H1 (cell line): ENCODE data around the gene CDH8. TPM values are rescaled to one million over a fixed set of nuclear protein-coding genes. Genes with fewer than 3 reads are reported as not detected.

Experiments
- CTCF ChIA-PET: fragments of 300-600 bp; sonication (Branson Sonifier 250); formaldehyde crosslinking; loops from one replicate; lab custom pipeline; 2021; ENCODE audit not compliant: partially characterized antibody; lab: Charles Lee
- POLR2A ChIA-PET: fragments of 300-600 bp; sonication (Branson Sonifier 250); formaldehyde crosslinking; loops from one replicate; lab custom pipeline; 2021; ENCODE audit warnings: inconsistent platforms; ENCODE audit not compliant: partially characterized antibody; lab: Charles Lee
- DNase-seq, 2 experiments: peaks; one replicate each; pipeline versions ENCODE4 v3.0.0 to v3.0.0-alpha.2; 2010 to 2022; ENCODE audit warnings: low spot score in 2 of 2, low read depth in 1 of 2, mixed read lengths in 1 of 2
- FAIRE-seq: peaks from 2 replicates; lab custom pipeline; 2011; peaks lifted over from hg19 to GRCh38; lab: Jason Lieb, UNC
- H2AFZ ChIP-seq: 2 replicates; pipeline ENCODE4 v1.8.1; 2012; ENCODE audit warnings: low read length, inconsistent platforms
- H2AK5ac ChIP-seq: 2 replicates; pipeline ENCODE4 v1.6.1; 2013; ENCODE audit warnings: low read depth, low read length
- H2BK120ac ChIP-seq: replicated peaks from 2 replicates; pipeline ENCODE3; 2013; ENCODE audit warnings: low read depth, low read length, inconsistent platforms
- H2BK12ac ChIP-seq: 2 replicates; pipeline ENCODE4 v1.6.1; 2013; ENCODE audit warnings: low read depth, low read length
- H2BK15ac ChIP-seq: 2 replicates; pipeline ENCODE4 v1.6.1; 2013; ENCODE audit warnings: low read length
- H2BK20ac ChIP-seq: 2 replicates; pipeline ENCODE4 v1.6.1; 2013; ENCODE audit warnings: low read length
- H2BK5ac ChIP-seq: 2 replicates; pipeline ENCODE4 v1.6.1; 2013; ENCODE audit warnings: low read depth, low read length
- H3K14ac ChIP-seq: 2 replicates; pipeline ENCODE4 v1.6.1; 2013; ENCODE audit warnings: inconsistent platforms; ENCODE audit not compliant: insufficient read length
- H3K18ac ChIP-seq: 2 replicates; pipeline ENCODE4 v1.6.1; 2013; ENCODE audit warnings: low read length; ENCODE audit errors: extremely low read depth
- H3K23ac ChIP-seq: 2 replicates; pipeline ENCODE4 v1.6.1; 2013; ENCODE audit warnings: inconsistent platforms; ENCODE audit not compliant: insufficient read length
- H3K23me2 ChIP-seq: 2 replicates; pipeline ENCODE4 v1.6.1; 2013; ENCODE audit warnings: low read depth, low read length
- H3K27ac ChIP-seq: 2 replicates; pipeline ENCODE4 v1.6.1; 2011; ENCODE audit warnings: low read depth, low read length, inconsistent platforms
- H3K27me3 ChIP-seq, 4 experiments: replicated peaks in 1 of 4; 1 replicate in 1 of 4; 2 replicates in 3 of 4; pipeline versions ENCODE4 v1.6.1 to v1.8.1; 2011 to 2013; ENCODE audit warnings: low read length in 3 of 4, mild to moderate bottlenecking in 3 of 4, inconsistent platforms in 2 of 4, mixed read lengths in 2 of 4, moderate library complexity in 1 of 4; ENCODE audit not compliant: control insufficient read depth in 3 of 4, insufficient read depth in 3 of 4; ENCODE audit errors: extremely low read depth in 1 of 4
- H3K36me3 ChIP-seq, 4 experiments: 2 replicates each; pipeline versions ENCODE4 v1.6.1 to v1.8.1; 2011 to 2013; ENCODE audit warnings: mild to moderate bottlenecking in 4 of 4, low read length in 3 of 4, moderate library complexity in 2 of 4, control low read depth in 1 of 4, inconsistent platforms in 1 of 4; ENCODE audit not compliant: insufficient read depth in 4 of 4, control insufficient read depth in 2 of 4
- H3K4ac ChIP-seq: replicated peaks from 2 replicates; pipeline ENCODE3; 2013; ENCODE audit warnings: low read length, low read depth, mixed read lengths, inconsistent platforms; ENCODE audit not compliant: insufficient read length
- H3K4me1 ChIP-seq, 4 experiments: replicated peaks in 1 of 4; 1 replicate in 1 of 4; 2 replicates in 3 of 4; pipeline versions ENCODE4 v1.6.1 to v1.8.1; 2011 to 2013; ENCODE audit warnings: low read length in 3 of 4, inconsistent platforms in 2 of 4, mixed read lengths in 1 of 4; ENCODE audit not compliant: insufficient read depth in 4 of 4, control insufficient read depth in 3 of 4
- H3K4me2 ChIP-seq, 2 experiments: 2 replicates each; pipeline versions ENCODE4 v1.6.1 to v1.8.1; 2011 to 2013; ENCODE audit warnings: low read depth in 2 of 2, low read length in 2 of 2, control low read depth in 1 of 2, inconsistent platforms in 1 of 2, mild to moderate bottlenecking in 1 of 2; ENCODE audit not compliant: insufficient read depth in 1 of 2
- H3K4me3 ChIP-seq, 4 experiments: fragments of 200-600, 300-600 bp in 1 of 4; sonication (generic), shearing (Covaris generic), sonication (Bioruptor Twin) in 1 of 4; 2 replicates each; pipeline versions ENCODE4 v1.5.1 to v1.8.1; 2011 to 2016; ENCODE audit warnings: low read length in 4 of 4, low read depth in 3 of 4, control low read depth in 2 of 4, inconsistent platforms in 2 of 4, mild to moderate bottlenecking in 2 of 4, mixed read lengths in 1 of 4, moderate library complexity in 1 of 4; ENCODE audit not compliant: insufficient read depth in 2 of 4; ENCODE audit errors: extremely low read depth in 1 of 4
- H3K56ac ChIP-seq: replicated peaks from 2 replicates; pipeline ENCODE3; 2013; ENCODE audit warnings: low read depth, mild to moderate bottlenecking, mixed read lengths, low read length, inconsistent platforms; ENCODE audit not compliant: insufficient read length
- H3K79me1 ChIP-seq: 2 replicates; pipeline ENCODE4 v1.6.1; 2013; ENCODE audit warnings: low read depth, low read length, control low read depth
- H3K79me2 ChIP-seq, 2 experiments: 2 replicates each; pipeline versions ENCODE4 v1.6.1 to v1.8.1; 2012 to 2013; ENCODE audit warnings: low read length in 2 of 2, mild to moderate bottlenecking in 2 of 2, inconsistent platforms in 1 of 2; ENCODE audit not compliant: insufficient read depth in 2 of 2, control insufficient read depth in 1 of 2
- H3K9ac ChIP-seq, 4 experiments: replicated peaks in 1 of 4; 1 replicate in 1 of 4; 2 replicates in 3 of 4; pipeline versions ENCODE4 v1.6.1 to v1.8.1; 2011 to 2013; ENCODE audit warnings: low read depth in 3 of 4, low read length in 3 of 4, control low read depth in 2 of 4, mild to moderate bottlenecking in 2 of 4, moderate library complexity in 2 of 4, inconsistent platforms in 1 of 4; ENCODE audit errors: extremely low read depth in 1 of 4
- H3K9me3 ChIP-seq, 2 experiments: 2 replicates each; pipeline versions ENCODE4 v1.6.1 to v1.8.1; 2012 to 2013; ENCODE audit warnings: mild to moderate bottlenecking in 2 of 2, moderate library complexity in 2 of 2, control low read depth in 1 of 2, inconsistent platforms in 1 of 2, low read depth in 1 of 2, low read length in 1 of 2, mixed read lengths in 1 of 2; ENCODE audit not compliant: insufficient read depth in 2 of 2
- H4K20me1 ChIP-seq, 2 experiments: replicated peaks in 1 of 2; 2 replicates each; pipeline versions ENCODE3 to v1.8.1; 2011 to 2013; ENCODE audit warnings: inconsistent platforms in 2 of 2, low read length in 2 of 2, mild to moderate bottlenecking in 1 of 2; ENCODE audit not compliant: insufficient read depth in 2 of 2, control insufficient read depth in 1 of 2
- H4K5ac ChIP-seq: 2 replicates; pipeline ENCODE4 v1.6.1; 2013; ENCODE audit warnings: low read length, low read depth, mixed read lengths, inconsistent platforms; ENCODE audit not compliant: insufficient read length
- H4K8ac ChIP-seq: 2 replicates; pipeline ENCODE4 v1.8.0; 2013; ENCODE audit warnings: mild to moderate bottlenecking, moderate library complexity, low read length, inconsistent platforms; ENCODE audit not compliant: insufficient read depth; ENCODE audit errors: extremely low read depth
- H4K91ac ChIP-seq: replicated peaks from 2 replicates; pipeline ENCODE3; 2013; ENCODE audit warnings: low read length, mixed read lengths, inconsistent platforms; ENCODE audit not compliant: insufficient read length
- BACH1 ChIP-seq: IDR thresholded peaks from 2 replicates; pipeline ENCODE4 v1.6.1; 2012; ENCODE audit warnings: low read length, improper control_type of control experiment
- BRCA1 ChIP-seq: IDR thresholded peaks from 2 replicates; pipeline ENCODE4 v1.6.1; 2012; ENCODE audit warnings: low read depth, low read length, improper control_type of control experiment
- CBX5 ChIP-seq: fragments of 300-800, 300-1000 bp; sonication (generic); IDR thresholded peaks from 2 replicates; pipeline ENCODE4 v1.7.1; 2016; ENCODE audit warnings: antibody characterized with exemption, low read length, low read depth
- NANOG ChIP-seq: IDR thresholded peaks from 2 replicates; pipeline ENCODE4 v1.6.1; 2011; ENCODE audit warnings: low read length, low read depth, mild to moderate bottlenecking, inconsistent platforms; ENCODE audit not compliant: insufficient read depth, poor library complexity, severe bottlenecking
- PHF8 ChIP-seq: fragments of 200-600 bp; sonication (generic); conservative IDR thresholded peaks from 2 replicates; pipeline ENCODE4 v1.7.1; 2012; ENCODE audit warnings: low read depth, mild to moderate bottlenecking, inconsistent platforms, low read length, moderate library complexity
- RBBP5 ChIP-seq: IDR thresholded peaks from 2 replicates; pipeline ENCODE4 v1.7.1; 2012; ENCODE audit warnings: low read depth, mild to moderate bottlenecking, inconsistent platforms, low read length, moderate library complexity, borderline replicate concordance
- RNF2 ChIP-seq: fragments of 200-900, 300-1000 bp; sonication (generic); IDR thresholded peaks from 2 replicates; pipeline ENCODE4 v1.7.1; 2016; ENCODE audit warnings: borderline replicate concordance, low read depth, mild to moderate bottlenecking, antibody characterized with exemption, low read length; ENCODE audit not compliant: poor library complexity, severe bottlenecking; ENCODE audit errors: missing control alignments
- SIX5 ChIP-seq: IDR thresholded peaks from 2 replicates; pipeline ENCODE4 v1.6.1; 2011; ENCODE audit warnings: mild to moderate bottlenecking, low read depth, low read length
- SP2 ChIP-seq: IDR thresholded peaks from 2 replicates; pipeline ENCODE4 v1.6.1; 2012; ENCODE audit warnings: mild to moderate bottlenecking, low read length, inconsistent platforms
- TBP ChIP-seq: IDR thresholded peaks from 2 replicates; pipeline ENCODE4 v1.6.1; 2011; ENCODE audit warnings: low read depth, low read length, improper control_type of control experiment
- TEAD4 ChIP-seq: IDR thresholded peaks from 2 replicates; pipeline ENCODE4 v1.6.1; 2012; ENCODE audit warnings: low read depth, low read length, inconsistent platforms, mixed read lengths
- WGBS, 2 experiments: shearing (Covaris generic) in 1 of 2; methylation state at CpG; one replicate each; pipeline versions ENCODE4 v1.1.6 to v1.1.7; 2013 to 2015; ENCODE audit warnings: low lambda C conversion rate in 2 of 2, mixed read lengths in 2 of 2, inconsistent platforms in 1 of 2, low coverage in 1 of 2, missing lambda C conversion rate in 1 of 2; ENCODE audit not compliant: insufficient replicate concordance in 2 of 2, insufficient coverage in 1 of 2, insufficient read length in 1 of 2; ENCODE audit errors: extremely low coverage in 1 of 2, missing lambda C conversion rate in 1 of 2; 5-methylcytosine and 5-hydroxymethylcytosine counted together
- polyA plus RNA-seq, 7 experiments: library from polyadenylated mRNA; depleted of rRNA in 3 of 7; stranded (reverse) in 5 of 7; unstranded in 2 of 7; fragments of >200 nt in 5 of 7; fragments of 200-250 nt in 2 of 7; gene quantifications; 1 replicate in 5 of 7; 2 replicates in 1 of 7; 4 replicates in 1 of 7; pipeline versions ENCODE4 v1.2.1 to v1.2.3, GENCODE V29; 2011 to 2013; ENCODE audit warnings: missing spikeins in 2 of 7, mixed read lengths in 2 of 7
- total RNA-seq: library from RNA; stranded (reverse); fragmentation: NEBNext Ultra II Directional; extraction: Animal tissue kit (Norgen Biotek cat#: 25700); gene quantifications from 2 replicates; pipeline ENCODE4 v1.2.1, GENCODE V29; 2021
- TF ChIP-seq, protein P1 (sequence below), 3 experiments: IDR thresholded peaks; 1 replicate in 2 of 3; 2 replicates in 1 of 3; pipeline versions ENCODE4 v1.5.1 to v1.6.1; 2011; ENCODE audit warnings: low read length in 3 of 3, mild to moderate bottlenecking in 3 of 3, inconsistent platforms in 2 of 3, low read depth in 1 of 3, moderate library complexity in 1 of 3; ENCODE audit not compliant: insufficient read depth in 1 of 3; ENCODE audit errors: control extremely low read depth in 1 of 3

Gene CDH8
- total and polyA plus RNA-seq, 2 of the 8 experiments (the other 6 are each of a cell fraction or from before 2014, with no cell fraction given) = 7.7 to 8.4 TPM

DNA sequence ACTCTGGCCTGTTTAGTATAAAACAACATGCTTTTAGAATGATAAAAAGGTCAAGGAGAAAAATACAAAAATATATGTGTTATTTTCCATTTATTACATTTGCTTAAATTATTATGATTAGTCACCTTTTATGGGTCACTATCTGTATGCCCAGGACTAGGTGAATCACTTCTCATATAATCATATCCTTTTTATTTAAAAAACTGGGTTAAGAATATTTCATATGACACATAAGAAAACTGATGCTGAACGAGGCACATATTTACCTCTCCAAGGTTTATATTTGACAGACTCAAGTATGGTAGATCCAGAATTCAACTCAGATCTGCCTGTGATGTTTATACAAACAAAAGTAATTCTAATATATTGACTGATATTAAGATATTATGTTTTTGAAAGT is 134.5 kb downstream of the CDH8 start:
- ChIA-PET CTCF (interaction anchor here (1.4 kb wide), 1 partner anchor 39 kb away, joined by 3 read pairs; no protein-coding TSS in a partner anchor), POLR2A (no interaction called here)
- Histone ChIP-seq H3K56ac (no peak overlapping the region), H3K4me2 (no peak overlapping the region), H2BK12ac (no peak overlapping the region), H3K27me3 (no peaks in the 10 kb centered on the region), H3K4ac (no peak overlapping the region), H2BK20ac (no peak overlapping the region), H4K91ac (no peak overlapping the region), H3K23ac (no peak overlapping the region), H2AFZ (no peak overlapping the region), H3K4me3 (no peak overlapping the region), H2BK120ac (no peak overlapping the region), H3K36me3 (peaks cover 0 to 5% (median 2%) of the 10 kb centered on the region in 4 experiments; a peak in 2 of 8 replicates), H3K9ac (no peak overlapping the region), H2BK15ac (no peak overlapping the region), H4K8ac (no peak overlapping the region), H3K23me2 (no peaks in the 10 kb centered on the region), H3K27ac (no peak overlapping the region), H4K20me1 (no peaks in the 10 kb centered on the region), H3K79me1 (no peaks in the 10 kb centered on the region), H2BK5ac (no peak overlapping the region), H2AK5ac (no peak overlapping the region), H3K9me3 (peaks cover 4 to 6% of the 10 kb centered on the region in 2 experiments; a peak in 2 of 4 replicates), H3K79me2 (no peaks in the 10 kb centered on the region), H4K5ac (no peak overlapping the region), H3K18ac (no peak overlapping the region), H3K14ac (no peak overlapping the region), H3K4me1 (no peaks in the 10 kb centered on the region)
- WGBS, 2 experiments = 80% methylated on average over 1 of the region's 1 CpG; no CpG with 5 or more reads in 1 of the 2 experiments
- no peak for FAIRE-seq
- DNase-seq = no peak
- TF ChIP-seq NANOG = no peak
- no peak for TF ChIP-seq TEAD4
- no peak for TF ChIP-seq CBX5
- no peak for TF ChIP-seq SIX5
- TF ChIP-seq PHF8 = no peak
- no peak for TF ChIP-seq RNF2
- no peak for TF ChIP-seq TBP
- TF ChIP-seq BRCA1 = no peak
- TF ChIP-seq, protein P1, sequence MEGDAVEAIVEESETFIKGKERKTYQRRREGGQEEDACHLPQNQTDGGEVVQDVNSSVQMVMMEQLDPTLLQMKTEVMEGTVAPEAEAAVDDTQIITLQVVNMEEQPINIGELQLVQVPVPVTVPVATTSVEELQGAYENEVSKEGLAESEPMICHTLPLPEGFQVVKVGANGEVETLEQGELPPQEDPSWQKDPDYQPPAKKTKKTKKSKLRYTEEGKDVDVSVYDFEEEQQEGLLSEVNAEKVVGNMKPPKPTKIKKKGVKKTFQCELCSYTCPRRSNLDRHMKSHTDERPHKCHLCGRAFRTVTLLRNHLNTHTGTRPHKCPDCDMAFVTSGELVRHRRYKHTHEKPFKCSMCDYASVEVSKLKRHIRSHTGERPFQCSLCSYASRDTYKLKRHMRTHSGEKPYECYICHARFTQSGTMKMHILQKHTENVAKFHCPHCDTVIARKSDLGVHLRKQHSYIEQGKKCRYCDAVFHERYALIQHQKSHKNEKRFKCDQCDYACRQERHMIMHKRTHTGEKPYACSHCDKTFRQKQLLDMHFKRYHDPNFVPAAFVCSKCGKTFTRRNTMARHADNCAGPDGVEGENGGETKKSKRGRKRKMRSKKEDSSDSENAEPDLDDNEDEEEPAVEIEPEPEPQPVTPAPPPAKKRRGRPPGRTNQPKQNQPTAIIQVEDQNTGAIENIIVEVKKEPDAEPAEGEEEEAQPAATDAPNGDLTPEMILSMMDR (IDR thresholded peaks at IDR 0.05; ENCODE audit: control extremely low read depth in 1 of 3, insufficient read depth in 1 of 3, low read depth in 1 of 3, low read length in 3 of 3) = no peak
- no peak for TF ChIP-seq RBBP5
- TF ChIP-seq BACH1 = no peak
- no peak for TF ChIP-seq SP2
